Measurements from ENCODE around the gene CD244. TPM values are rescaled to one million over a fixed set of nuclear protein-coding genes. Genes with fewer than 3 reads are reported as not detected.

Gene CD244
- total and polyA plus RNA-seq, 8 donors = 0.15 to 1.1 (median 0.43) TPM; not detected in 3

- DNase-seq = no peak
- intact Hi-C loops (cut with DNase I; ENCODE audit: low total_unique reads) = no loop called here
- Histone ChIP-seq H3K9me3 (peaks cover 0 to 4% (median 0%) of the 10 kb centered on the region in 4 donors), H3K27ac (no peak overlapping the region), H3K36me3 (no peaks in the 10 kb centered on the region), H3K4me1 (no peaks in the 10 kb centered on the region), H3K4me3 (no peak overlapping the region), H3K27me3 (no peaks in the 10 kb centered on the region)
- no peak for TF ChIP-seq CTCF (IDR thresholded peaks at IDR 0.05)
- TF ChIP-seq EP300 (IDR thresholded peaks at IDR 0.05) = no peak
- TF ChIP-seq POLR2AphosphoS5 (IDR thresholded peaks at IDR 0.05) = no peak
- TF ChIP-seq POLR2A (IDR thresholded peaks at IDR 0.05) = no peak
- 85 to 89% (median 88%) methylated on average over 11 to 12 of the region's 12 CpGs for WGBS, 5 donors
Observed at GRCh38 chr1:160844447-160845232, 18.0 kb downstream of the CD244 start.

- WGBS, 5 donors = 82 to 92% (median 91%) methylated on average over 4 of the region's 4 CpGs
- H3K27ac ChIP-seq = no peak overlapping the region
- no peak for DNase-seq
- no peak overlapping the region for H3K4me3 ChIP-seq
- TF ChIP-seq EP300 (IDR thresholded peaks at IDR 0.05) = no peak
- TF ChIP-seq POLR2AphosphoS5 (IDR thresholded peaks at IDR 0.05) = no peak
- TF ChIP-seq CTCF (IDR thresholded peaks at IDR 0.05) = no peak
- TF ChIP-seq POLR2A (IDR thresholded peaks at IDR 0.05) = no peak
- peaks cover 0 to 4% (median 0%) of the 10 kb centered on the region in 4 donors for H3K9me3 ChIP-seq
- intact Hi-C loops (cut with DNase I; ENCODE audit: low total_unique reads) = no loop called here
- no peaks in the 10 kb centered on the region for H3K27me3 ChIP-seq
- no peaks in the 10 kb centered on the region for H3K36me3 ChIP-seq
- peaks cover 0 to 26% (median 4%) of the 10 kb centered on the region in 4 donors for H3K4me1 ChIP-seq
Observed at GRCh38 chr1:160841079-160841478, 21.6 kb downstream of the CD244 start.

GRCh38 chr1:160839746-160840145 is 22.9 kb downstream of the CD244 start:
- 82 to 92% (median 88%) methylated on average over 2 of the region's 2 CpGs for WGBS, 5 donors
- no peak for TF ChIP-seq EP300 (IDR thresholded peaks at IDR 0.05)
- TF ChIP-seq CTCF (IDR thresholded peaks at IDR 0.05) = no peak
- no peak for TF ChIP-seq POLR2A (IDR thresholded peaks at IDR 0.05)
- TF ChIP-seq POLR2AphosphoS5 (IDR thresholded peaks at IDR 0.05) = no peak
- peaks cover 0 to 30% (median 4%) of the 10 kb centered on the region in 4 donors for H3K4me1 ChIP-seq
- intact Hi-C loops (cut with DNase I; ENCODE audit: low total_unique reads) = loop anchor here (10.0 kb wide), 1 partner anchor 115 kb away; the partner anchor contains the start of gene ITLN2
- H3K27ac ChIP-seq = no peak overlapping the region
- no peak for DNase-seq
- no peaks in the 10 kb centered on the region for H3K36me3 ChIP-seq
- peaks cover 0 to under 1% (median 0%) of the 10 kb centered on the region in 4 donors for H3K9me3 ChIP-seq
- no peaks in the 10 kb centered on the region for H3K27me3 ChIP-seq
- H3K4me3 ChIP-seq = no peak overlapping the region

GRCh38 chr1:160838888-160839287 is 23.8 kb downstream of the CD244 start:
- no peak for DNase-seq
- no peak overlapping the region for H3K4me3 ChIP-seq
- H3K27ac ChIP-seq = peak overlapping the region in 1 of 5 donors; percentile 2
- WGBS, 5 donors = 76 to 86% (median 80%) methylated on average over 7 of the region's 7 CpGs
- no peaks in the 10 kb centered on the region for H3K36me3 ChIP-seq
- H3K27me3 ChIP-seq = no peaks in the 10 kb centered on the region
- intact Hi-C loops (cut with DNase I; ENCODE audit: low total_unique reads) = loop anchor here (10.0 kb wide), 1 partner anchor 116 kb away; the partner anchor contains the start of gene ITLN2
- H3K4me1 ChIP-seq = peaks cover 0 to 30% (median 4%) of the 10 kb centered on the region in 4 donors
- H3K9me3 ChIP-seq = no peaks in the 10 kb centered on the region
- TF ChIP-seq POLR2AphosphoS5 (IDR thresholded peaks at IDR 0.05) (no peak), POLR2A (IDR thresholded peaks at IDR 0.05) (no peak), EP300 (IDR thresholded peaks at IDR 0.05) (no peak), CTCF (IDR thresholded peaks at IDR 0.05) (no peak)

Data from stomach (tissue), 9 donors.